Aorta (tissue), 5 donors: ENCODE results near the gene SLC44A3. TPM values are rescaled to one million over a fixed set of nuclear protein-coding genes. Genes with fewer than 3 reads are reported as not detected.

Source experiments
- ATAC-seq: fragments of 200-7000 bp; cut with Tn5 transposase; one replicate; pipeline ENCODE4 v1.9.1; 2022; ENCODE audit warnings: moderate library complexity; ENCODE audit not compliant: low FRiP score
- DNase-seq, 2 donors: peaks; one replicate each; pipeline ENCODE4 v3.0.0-alpha.2; 2020
- H3K27ac ChIP-seq, 2 donors: one replicate each; pipeline ENCODE4 v1.5.1; 2013; ENCODE audit warnings: low read length in 2 of 2, mild to moderate bottlenecking in 2 of 2, moderate library complexity in 2 of 2, control low read depth in 1 of 2, inconsistent platforms in 1 of 2, low read depth in 1 of 2
- H3K27me3 ChIP-seq, 2 donors: one replicate each; pipeline ENCODE4 v1.6.1; 2013; ENCODE audit warnings: control low read depth in 1 of 2, low read length in 1 of 2, mild to moderate bottlenecking in 1 of 2, moderate library complexity in 1 of 2; ENCODE audit not compliant: insufficient read depth in 2 of 2, control insufficient read depth in 1 of 2
- H3K36me3 ChIP-seq, 2 donors: one replicate each; pipeline ENCODE4 v1.6.1; 2013; ENCODE audit warnings: control low read depth in 1 of 2, low read length in 1 of 2, mild to moderate bottlenecking in 1 of 2; ENCODE audit not compliant: insufficient read depth in 2 of 2, control insufficient read depth in 1 of 2
- H3K4me1 ChIP-seq, 2 donors: one replicate each; pipeline ENCODE4 v1.6.1; 2013; ENCODE audit warnings: low read length in 2 of 2, control low read depth in 1 of 2, mild to moderate bottlenecking in 1 of 2, moderate library complexity in 1 of 2; ENCODE audit not compliant: insufficient read depth in 2 of 2, control insufficient read depth in 1 of 2
- H3K4me3 ChIP-seq, 2 donors: one replicate each; pipeline ENCODE4 v1.5.1; 2013; ENCODE audit warnings: low read length in 2 of 2, control low read depth in 1 of 2, mild to moderate bottlenecking in 1 of 2
- H3K9me3 ChIP-seq: one replicate; pipeline ENCODE4 v1.6.1; 2013; ENCODE audit warnings: mild to moderate bottlenecking, low read length; ENCODE audit not compliant: control insufficient read depth
- WGBS, 2 donors: extraction: QIAGEN DNeasy Blood & Tissue Kit; methylation state at CpG; one replicate each; pipeline ENCODE4 v1.1.7; 2013; 5-methylcytosine and 5-hydroxymethylcytosine counted together
- intact Hi-C, 2 donors: fragments of 100-400 bp; cut with DNase I; formaldehyde crosslinking; loops; one replicate each; pipeline versions ENCODE4 v1.14.2 to v1.15.0; 2022
- polyA plus RNA-seq, 2 donors: library from polyadenylated mRNA; stranded (reverse); fragments of 200-250 nt; gene quantifications; one replicate each; pipeline ENCODE4 v1.2.3, GENCODE V29; 2013
- total RNA-seq, 2 donors: library from RNA; stranded (reverse); fragmentation: NEBNext Ultra II Directional; extraction: Animal tissue kit (Norgen Biotek cat#: 25700); gene quantifications; one replicate each; pipeline ENCODE4 v1.2.1, GENCODE V29; 2021
- donor health status: healthy with polysubstance abuse.
- donor health status: Bipolar disorder and iron deficiency.
- donor health status: DM: no; HTN: no; CAD: no.
- donor health status: DM: no; HTN: no; CAD: no.
- donor health status: DM: yes; HTN: yes; CAD: no.

SLC44A3 gene
- total and polyA plus RNA-seq, 4 donors, result 2.3 to 7.2 (median 4.3) TPM

GRCh38 chr1:94863919-94864318 lies 43.8 kb downstream of the SLC44A3 start:
- Histone ChIP-seq H3K9me3 (no peaks in the 10 kb centered on the region), H3K4me3 (no peak overlapping the region), H3K36me3 (no peaks in the 10 kb centered on the region), H3K4me1 (peaks cover 7 to 8% of the 10 kb centered on the region in 2 donors), H3K27me3 (no peaks in the 10 kb centered on the region), H3K27ac (peak overlapping the region; percentile 75 to 97)
- intact Hi-C loops, result loop anchor here in 1 of 2 donors (2.0 to 5.0 kb wide), 2 partner anchors 63 to 158 kb away; partner anchors contain the start of gene CNN3
- WGBS, 2 donors, result 2 to 6% methylated on average over 4 of the region's 4 CpGs
- DNase-seq (peak in 1 of 2 donors; percentile 59), ATAC-seq (peak; percentile 87)

DNA sequence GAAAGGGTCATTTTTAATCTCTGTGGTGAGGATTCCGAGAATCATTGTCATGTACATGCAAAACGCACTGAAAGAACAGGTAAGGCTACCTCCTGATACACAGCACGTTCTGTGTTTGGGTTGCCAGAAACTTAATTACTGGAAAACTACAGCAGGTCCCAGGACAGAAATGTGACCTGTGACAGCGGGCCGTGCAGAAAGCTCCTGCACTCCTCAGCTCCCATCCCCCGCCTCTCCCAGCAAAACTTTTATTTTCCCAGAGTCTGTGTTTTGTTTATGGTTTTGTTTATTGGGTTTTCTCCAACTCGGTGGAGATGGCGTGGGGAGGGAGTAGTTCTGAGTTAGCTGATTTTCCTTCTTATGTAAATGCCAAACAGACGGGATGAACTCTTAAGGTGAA lies 44.7 kb downstream of the SLC44A3 start:
- no peak for DNase-seq
- intact Hi-C loops, result loop anchor here (1.0 to 5.0 kb wide), 3 partner anchors 19 to 157 kb away; partner anchors contain the start of gene CNN3 (in 1 of the 2)
- H3K4me1 ChIP-seq, result peaks cover 7 to 8% of the 10 kb centered on the region in 2 donors
- no peaks in the 10 kb centered on the region for H3K27me3 ChIP-seq
- ATAC-seq, result no peak
- no peak overlapping the region for H3K4me3 ChIP-seq
- no peaks in the 10 kb centered on the region for H3K36me3 ChIP-seq
- H3K27ac ChIP-seq, result peak overlapping the region; percentile 69 to 97
- 57 to 64% methylated on average over 9 of the region's 9 CpGs for whole genome bisulfite sequencing, 2 donors
- H3K9me3 ChIP-seq, result no peaks in the 10 kb centered on the region

GRCh38 chr1:94865360-94865759 lies 45.2 kb downstream of the SLC44A3 start:
- peak overlapping the region; percentile 78 to 95 for H3K27ac ChIP-seq
- WGBS, 2 donors, result 14 to 18% methylated on average over 4 of the region's 4 CpGs
- H3K27me3 ChIP-seq, result no peaks in the 10 kb centered on the region
- no peak overlapping the region for H3K4me3 ChIP-seq
- peaks cover 7 to 8% of the 10 kb centered on the region in 2 donors for H3K4me1 ChIP-seq
- ATAC-seq (no peak), DNase-seq (no peak)
- intact Hi-C loops, result loop anchor here in 1 of 2 donors (1.0 to 5.0 kb wide), 2 partner anchors 19 to 62 kb away; partner anchors contain the start of gene CNN3
- H3K9me3 ChIP-seq, result no peaks in the 10 kb centered on the region
- H3K36me3 ChIP-seq, result no peaks in the 10 kb centered on the region

DNA sequence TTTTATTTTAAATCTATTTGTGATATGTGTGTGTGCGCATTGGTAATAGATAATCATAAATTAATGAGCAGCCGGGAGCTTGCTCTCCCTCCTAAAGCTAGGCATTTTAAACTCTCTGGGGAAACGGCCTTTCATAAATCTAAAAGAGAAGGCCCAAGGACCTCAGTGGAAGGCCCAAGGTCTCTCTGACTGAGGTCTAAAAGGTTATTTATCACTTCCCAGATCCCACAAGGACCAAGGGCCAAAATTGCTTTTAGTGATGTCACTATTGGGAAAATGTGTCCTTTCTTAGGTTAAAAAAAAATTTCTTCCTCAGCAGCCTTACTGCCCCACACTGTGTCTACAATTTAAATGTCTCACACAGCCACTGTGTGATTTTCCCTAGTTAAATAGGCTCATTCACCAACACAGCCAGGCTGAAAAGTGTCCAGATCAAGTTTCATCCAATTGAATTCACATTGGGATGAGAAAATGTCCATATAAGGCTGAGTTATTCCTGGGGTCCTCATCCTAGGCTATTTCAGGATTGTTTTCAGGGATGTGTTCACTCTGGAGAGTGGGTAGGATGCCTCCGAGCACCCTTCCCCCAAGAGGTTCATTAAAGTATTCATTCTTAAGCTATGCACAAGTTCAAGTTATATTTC lies 46.1 kb downstream of the SLC44A3 start:
- intact Hi-C loops, result loop anchor here in 1 of 2 donors (5.0 kb wide), 1 partner anchor 61 kb away; the partner anchor contains the start of gene CNN3
- no peak overlapping the region for H3K4me3 ChIP-seq
- H3K4me1 ChIP-seq, result peaks cover 7 to 8% of the 10 kb centered on the region in 2 donors
- H3K27me3 ChIP-seq, result no peaks in the 10 kb centered on the region
- DNase-seq (no peak), ATAC-seq (no peak)
- WGBS, 2 donors, result 53% methylated on average over 4 of the region's 4 CpGs
- no peaks in the 10 kb centered on the region for H3K36me3 ChIP-seq
- H3K9me3 ChIP-seq, result no peaks in the 10 kb centered on the region
- peak overlapping the region; percentile 66 to 98 for H3K27ac ChIP-seq

- no peaks in the 10 kb centered on the region for H3K9me3 ChIP-seq
- 78 to 86% methylated on average over 2 of the region's 2 CpGs for WGBS, 2 donors
Measured at GRCh38 chr1:94871031-94871430, 50.9 kb downstream of the SLC44A3 start.

DNA sequence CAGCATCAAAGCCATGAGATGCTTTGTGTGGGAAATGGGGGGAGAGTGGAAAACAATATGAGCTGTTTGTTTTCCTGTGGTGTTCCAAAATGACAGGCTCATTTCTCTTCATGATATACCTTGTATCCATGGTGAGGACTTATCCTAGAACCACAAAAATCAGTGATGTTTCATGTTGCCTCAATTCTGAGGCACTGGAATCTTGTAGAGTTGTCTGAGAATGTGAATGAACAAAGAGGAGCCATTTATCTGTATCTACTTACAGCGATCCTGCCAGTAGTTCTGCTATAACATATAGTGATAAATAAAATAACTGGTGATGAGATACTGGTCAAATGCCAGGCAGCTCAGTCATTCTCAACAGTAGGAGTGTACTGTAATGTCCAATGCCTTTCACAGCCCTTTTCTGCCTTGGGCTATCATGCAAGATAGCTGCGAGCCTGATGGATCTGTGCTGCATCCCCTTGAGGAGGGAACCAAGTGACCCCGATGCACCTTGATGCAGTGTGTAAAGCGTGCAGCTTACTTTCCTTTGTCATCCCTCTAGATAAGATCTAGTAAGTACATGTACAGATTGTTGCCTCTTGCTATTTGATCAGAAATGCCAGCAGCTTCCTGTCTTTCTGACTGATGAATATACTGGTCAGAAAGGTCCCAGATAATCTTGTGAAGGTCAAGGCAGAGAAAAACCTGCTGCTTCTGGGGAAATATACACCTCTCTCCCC lies 52.8 kb downstream of the SLC44A3 start:
- Histone ChIP-seq H3K4me1 (no peaks in the 10 kb centered on the region), H3K27me3 (no peaks in the 10 kb centered on the region), H3K4me3 (no peak overlapping the region), H3K36me3 (no peaks in the 10 kb centered on the region), H3K9me3 (no peaks in the 10 kb centered on the region), H3K27ac (no peak overlapping the region)
- WGBS, 2 donors, result 94% methylated on average over 4 of the region's 4 CpGs
- DNase-seq (no peak), ATAC-seq (no peak)
- intact Hi-C loops, result no loop called here

More at GRCh38 chr1:94871031-94871430, 50.9 kb downstream of the SLC44A3 start:
- Histone ChIP-seq H3K4me3 (no peak overlapping the region), H3K27me3 (no peaks in the 10 kb centered on the region), H3K36me3 (no peaks in the 10 kb centered on the region), H3K4me1 (peaks cover 0 to 3% of the 10 kb centered on the region in 2 donors), H3K27ac (no peak overlapping the region)
- ATAC-seq (no peak), DNase-seq (no peak)
- intact Hi-C loops, result no loop called here

GRCh38 chr1:94873520-94874351 lies 53.6 kb downstream of the SLC44A3 start:
- 84 to 87% methylated on average over 7 of the region's 7 CpGs for WGBS, 2 donors
- H3K27ac ChIP-seq, result no peak overlapping the region
- H3K36me3 ChIP-seq, result no peaks in the 10 kb centered on the region
- no peaks in the 10 kb centered on the region for H3K9me3 ChIP-seq
- ATAC-seq, result no peak
- no peak for DNase-seq
- H3K4me3 ChIP-seq, result no peak overlapping the region
- intact Hi-C loops, result no loop called here
- no peaks in the 10 kb centered on the region for H3K27me3 ChIP-seq
- H3K4me1 ChIP-seq, result no peaks in the 10 kb centered on the region

- DNase-seq, result no peak
- H3K27me3 ChIP-seq, result no peaks in the 10 kb centered on the region
- WGBS, 2 donors, result 93 to 96% methylated on average over 6 of the region's 6 CpGs
- no peak for ATAC-seq
- H3K9me3 ChIP-seq, result no peaks in the 10 kb centered on the region
- no peaks in the 10 kb centered on the region for H3K4me1 ChIP-seq
- H3K36me3 ChIP-seq, result no peaks in the 10 kb centered on the region
- H3K27ac ChIP-seq, result no peak overlapping the region
- H3K4me3 ChIP-seq, result no peak overlapping the region
- intact Hi-C loops, result no loop called here
Measured at GRCh38 chr1:94874423-94874822, 54.3 kb downstream of the SLC44A3 start.
